Natural killer cell treated with Interleukin-12 subunit alpha and Interleukin-12 subunit beta and Interleukin-15 and Interleukin-18, amount 100 ng/mL, for 72 hours (primary cell): Measurements from ENCODE around the gene EXOC3L1. TPM values are rescaled to one million over a fixed set of nuclear protein-coding genes. Genes with fewer than 3 reads are reported as not detected.

ENCODE experiments used
- ATAC-seq, 2 donors: fragments of 150-1000 bp; cut with Tn5 transposase in 1 of 2; sonication (Bioruptor Pico), chemical (Tn5 transposase) in 1 of 2; 2 replicates each; pipeline ENCODE4 v1.10.0; 2021
- DNase-seq: peaks from one replicate; pipeline ENCODE4 v3.0.0; 2022; ENCODE audit warnings: low spot score
- H3K27ac Mint-ChIP-seq, 2 donors: 1 replicate in 1 of 2; 2 replicates in 1 of 2; pipeline ENCODE4 v1.8.0; 2022; ENCODE audit warnings: mixed read lengths in 2 of 2, mild to moderate bottlenecking in 1 of 2, moderate library complexity in 1 of 2
- H3K27me3 Mint-ChIP-seq, 2 donors: 1 replicate in 1 of 2; 2 replicates in 1 of 2; pipeline ENCODE4 v1.8.0; 2022; ENCODE audit warnings: mixed read lengths in 2 of 2
- H3K36me3 Mint-ChIP-seq: one replicate; pipeline ENCODE4 v1.8.0; 2022; ENCODE audit warnings: mixed read lengths
- H3K4me1 Mint-ChIP-seq, 2 donors: 1 replicate in 1 of 2; 2 replicates in 1 of 2; pipeline ENCODE4 v1.8.0; 2022; ENCODE audit warnings: low read depth in 2 of 2, mixed read lengths in 2 of 2, mild to moderate bottlenecking in 1 of 2
- H3K4me3 Mint-ChIP-seq: one replicate; pipeline ENCODE4 v1.8.0; 2022; ENCODE audit warnings: mixed read lengths
- H3K9me3 Mint-ChIP-seq: 2 replicates; pipeline ENCODE4 v1.8.0; 2022; ENCODE audit warnings: mixed read lengths
- total RNA-seq, 2 donors: library from RNA; stranded (reverse); gene quantifications; one replicate each; pipeline ENCODE4 v1.2.3, GENCODE V29; 2022

Gene EXOC3L1
- total RNA-seq, 2 donors from 2014 or later, result 0.38 TPM; not detected in 1

- H3K4me3 Mint-ChIP-seq, result no peak overlapping the region
Measured at GRCh38 chr16:67186550-67186950, 3.4 kb downstream of the EXOC3L1 start.

GRCh38 chr16:67185651-67186134 is 4.2 kb downstream of the EXOC3L1 start:
- Mint-ChIP-seq H3K27ac (peak overlapping the region; percentile 19 to 80), H3K36me3 (no peaks in the 10 kb centered on the region)

More at GRCh38 chr16:67186550-67186950, 3.4 kb downstream of the EXOC3L1 start:
- DNase-seq (no peak), ATAC-seq (no peak)
- H3K36me3 Mint-ChIP-seq, result no peaks in the 10 kb centered on the region
- H3K27ac Mint-ChIP-seq, result no peak overlapping the region
- H3K27me3 Mint-ChIP-seq, result peaks cover 0 to 5% of the 10 kb centered on the region in 2 donors
- peaks cover 12 to 13% of the 10 kb centered on the region in 2 donors for H3K4me1 Mint-ChIP-seq
- H3K9me3 Mint-ChIP-seq, result no peaks in the 10 kb centered on the region

GRCh38 chr16:67184995-67185650 is 4.8 kb downstream of the EXOC3L1 start:
- peak overlapping the region; percentile 85 for H3K4me3 Mint-ChIP-seq
- H3K27ac Mint-ChIP-seq, result peak overlapping the region; percentile 19 to 80
- H3K9me3 Mint-ChIP-seq, result no peaks in the 10 kb centered on the region
- DNase-seq, result peak; percentile 86
- ATAC-seq, result peak; percentile 41 to 43
- H3K36me3 Mint-ChIP-seq, result no peaks in the 10 kb centered on the region
- peaks cover 8% of the 10 kb centered on the region in 2 donors for H3K4me1 Mint-ChIP-seq
- H3K27me3 Mint-ChIP-seq, result peaks cover 0 to 5% of the 10 kb centered on the region in 2 donors

More at GRCh38 chr16:67185651-67186134, 4.2 kb downstream of the EXOC3L1 start:
- Mint-ChIP-seq H3K27me3 (peaks cover 0 to 5% of the 10 kb centered on the region in 2 donors), H3K4me1 (peaks cover 8% of the 10 kb centered on the region in 2 donors), H3K4me3 (peak overlapping the region; percentile 85), H3K9me3 (no peaks in the 10 kb centered on the region)
- DNase-seq (no peak), ATAC-seq (no peak)

- no peaks in the 10 kb centered on the region for H3K36me3 Mint-ChIP-seq
- ATAC-seq (no peak), DNase-seq (no peak)
- H3K9me3 Mint-ChIP-seq, result no peaks in the 10 kb centered on the region
- H3K4me1 Mint-ChIP-seq, result peaks cover 8% of the 10 kb centered on the region in 2 donors
- peaks cover 0 to 5% of the 10 kb centered on the region in 2 donors for H3K27me3 Mint-ChIP-seq
- H3K4me3 Mint-ChIP-seq, result peak overlapping the region; percentile 85
- H3K27ac Mint-ChIP-seq, result no peak overlapping the region
Measured at GRCh38 chr16:67184453-67184994, 5.4 kb downstream of the EXOC3L1 start.

GRCh38 chr16:67183627-67184452 is 6.1 kb downstream of the EXOC3L1 start, which contains the start of gene MATCAP1:
Gene MATCAP1, minus strand, starts transcription at chr16:67183963. Its CDS starts 3,353 bp downstream, at chr16:67180610.
- Mint-ChIP-seq H3K4me3 (peak within 1 kb of the TSS; percentile 85), H3K9me3 (no peaks in the 10 kb centered on the region), H3K36me3 (no peaks in the 10 kb centered on the region), H3K4me1 (peaks cover 10% of the 10 kb centered on the region in 2 donors), H3K27me3 (peaks cover 0 to 5% of the 10 kb centered on the region in 2 donors), H3K27ac (no peak within 1 kb of the TSS)
- peak; percentile 97 for ATAC-seq
- peak; percentile 95 for DNase-seq

- no peak overlapping the region for H3K27ac Mint-ChIP-seq
- H3K27me3 Mint-ChIP-seq, result peaks cover 0 to 5% of the 10 kb centered on the region in 2 donors
- no peaks in the 10 kb centered on the region for H3K36me3 Mint-ChIP-seq
- DNase-seq (no peak), ATAC-seq (no peak)
- no peaks in the 10 kb centered on the region for H3K9me3 Mint-ChIP-seq
- H3K4me1 Mint-ChIP-seq, result peaks cover 14% of the 10 kb centered on the region in 2 donors
- no peak overlapping the region for H3K4me3 Mint-ChIP-seq
Measured at GRCh38 chr16:67183284-67183626, 6.7 kb downstream of the EXOC3L1 start.

GRCh38 chr16:67182288-67182687 is 7.6 kb downstream of the EXOC3L1 start:
- Mint-ChIP-seq H3K27me3 (peaks cover 5 to 10% of the 10 kb centered on the region in 2 donors), H3K9me3 (no peaks in the 10 kb centered on the region), H3K36me3 (no peaks in the 10 kb centered on the region), H3K4me3 (no peak overlapping the region), H3K27ac (no peak overlapping the region), H3K4me1 (peaks cover 20% of the 10 kb centered on the region in 2 donors)
- ATAC-seq (no peak), DNase-seq (no peak)

- H3K4me3 Mint-ChIP-seq, result no peak overlapping the region
- no peak overlapping the region for H3K27ac Mint-ChIP-seq
- no peaks in the 10 kb centered on the region for H3K9me3 Mint-ChIP-seq
- peaks cover 23 to 24% of the 10 kb centered on the region in 2 donors for H3K4me1 Mint-ChIP-seq
- no peaks in the 10 kb centered on the region for H3K36me3 Mint-ChIP-seq
- ATAC-seq (no peak), DNase-seq (no peak)
- peaks cover 7 to 14% of the 10 kb centered on the region in 2 donors for H3K27me3 Mint-ChIP-seq
Measured at GRCh38 chr16:67181346-67181745, 8.6 kb downstream of the EXOC3L1 start.

- ATAC-seq (no peak), DNase-seq (no peak)
- Mint-ChIP-seq H3K4me3 (no peak overlapping the region), H3K36me3 (no peaks in the 10 kb centered on the region), H3K4me1 (peaks cover 17 to 21% of the 10 kb centered on the region in 2 donors), H3K9me3 (no peaks in the 10 kb centered on the region), H3K27me3 (peaks cover 7 to 9% of the 10 kb centered on the region in 2 donors), H3K27ac (no peak overlapping the region)
Measured at GRCh38 chr16:67180166-67180565, 9.8 kb downstream of the EXOC3L1 start.

GRCh38 chr16:67179421-67180080 is 10.4 kb downstream of the EXOC3L1 start:
- peaks cover 7 to 9% of the 10 kb centered on the region in 2 donors for H3K27me3 Mint-ChIP-seq
- DNase-seq (no peak), ATAC-seq (no peak)
- H3K9me3 Mint-ChIP-seq, result no peaks in the 10 kb centered on the region
- peaks cover 15 to 19% of the 10 kb centered on the region in 2 donors for H3K4me1 Mint-ChIP-seq
- H3K27ac Mint-ChIP-seq, result no peak overlapping the region
- no peak overlapping the region for H3K4me3 Mint-ChIP-seq
- H3K36me3 Mint-ChIP-seq, result no peaks in the 10 kb centered on the region

GRCh38 chr16:67177743-67178699 is 11.9 kb downstream of the EXOC3L1 start:
- H3K4me3 Mint-ChIP-seq, result peak overlapping the region; percentile 44
- H3K27me3 Mint-ChIP-seq, result peaks cover 7 to 14% of the 10 kb centered on the region in 2 donors
- H3K36me3 Mint-ChIP-seq, result no peaks in the 10 kb centered on the region
- ATAC-seq, result peak; percentile 39 to 43
- H3K4me1 Mint-ChIP-seq, result peaks cover 25 to 30% of the 10 kb centered on the region in 2 donors
- H3K9me3 Mint-ChIP-seq, result no peaks in the 10 kb centered on the region
- DNase-seq, result no peak
- no peak overlapping the region for H3K27ac Mint-ChIP-seq

- no peak for ATAC-seq
- Mint-ChIP-seq H3K4me3 (no peak overlapping the region), H3K27ac (no peak overlapping the region), H3K4me1 (peaks cover 32 to 34% of the 10 kb centered on the region in 2 donors), H3K36me3 (no peaks in the 10 kb centered on the region), H3K27me3 (peaks cover 12 to 18% of the 10 kb centered on the region in 2 donors), H3K9me3 (no peaks in the 10 kb centered on the region)
- DNase-seq, result no peak
Measured at GRCh38 chr16:67176662-67177061, 13.3 kb downstream of the EXOC3L1 start.
